Muscle of arm (tissue), 12 donors: ENCODE data around the gene NSMF. TPM values are rescaled to one million over a fixed set of nuclear protein-coding genes. Genes with fewer than 3 reads are reported as not detected.

Experiments
- DNase-seq: peaks from one replicate; pipeline ENCODE4 v3.0.0-alpha.2; 2013
- polyA plus RNA-seq, 12 donors: library from polyadenylated mRNA; unstranded; fragments of 120-200 nt; gene quantifications; one replicate each; pipeline ENCODE4 v1.2.1, GENCODE V29; 2013; ENCODE audit not compliant: insufficient read length in 12 of 12

NSMF gene
- polyA plus RNA-seq, 12 donors = 13.4 to 40.8 (median 17.9) TPM; not detected in 1

DNA sequence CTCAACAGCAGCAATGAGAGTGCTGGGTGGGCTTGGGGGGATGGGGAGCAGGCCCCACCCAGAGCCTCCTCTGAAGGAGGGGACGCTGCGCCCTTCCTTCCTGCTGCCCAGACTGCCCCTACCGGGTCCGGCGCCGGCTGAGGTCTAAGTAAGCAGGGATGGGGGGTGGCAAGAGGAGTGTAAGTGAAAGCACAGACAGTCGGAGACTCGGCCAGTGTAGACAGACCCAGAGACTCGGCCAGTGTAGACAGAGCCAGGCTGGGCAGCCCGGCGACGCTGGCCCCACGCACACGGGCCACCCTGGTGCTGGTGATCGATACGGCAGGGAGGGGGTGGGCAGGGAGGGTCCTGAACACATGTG lies 10.6 kb downstream of the NSMF start:
- no peak for DNase-seq

- no peak for DNase-seq
These were observed 11.2 kb downstream of the NSMF start for GRCh38 chr9:137447722-137448601.

DNA sequence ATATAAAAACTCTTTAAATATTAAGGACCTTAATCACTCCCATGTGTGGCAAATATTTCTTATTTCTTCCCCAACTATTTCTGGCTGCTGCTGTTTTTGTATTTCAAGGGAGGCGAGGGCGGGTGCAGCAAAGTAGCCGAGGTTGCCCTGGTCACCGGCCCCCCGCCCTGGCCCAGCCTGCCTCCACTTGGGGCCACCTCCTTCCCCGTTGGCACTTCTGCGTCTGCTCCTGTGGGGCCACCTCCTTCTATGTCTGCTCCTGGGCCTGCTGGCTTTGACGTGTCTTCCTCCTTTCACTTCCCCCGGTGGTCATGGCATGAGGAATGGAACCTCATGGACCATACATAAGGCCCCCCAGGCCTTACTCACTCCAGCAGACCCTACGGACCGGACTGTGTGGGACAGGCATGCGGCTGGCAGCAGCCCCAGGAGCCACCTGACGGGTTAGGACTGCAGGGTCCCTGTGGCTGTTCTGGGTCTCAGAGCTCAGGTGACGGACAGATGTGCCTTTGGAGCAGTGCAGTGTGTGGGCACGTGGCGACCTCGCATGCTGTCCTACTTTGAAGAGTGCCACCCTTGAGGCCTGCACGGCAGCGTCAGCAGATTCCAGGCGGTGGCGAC lies 12.2 kb downstream of the NSMF start:
- no peak for DNase-seq

- no peak for DNase-seq
These were observed 13.2 kb downstream of the NSMF start for GRCh38 chr9:137445930-137446431.

- peak; percentile 73 for DNase-seq
These were observed 13.8 kb downstream of the NSMF start for GRCh38 chr9:137445275-137445807.

DNA sequence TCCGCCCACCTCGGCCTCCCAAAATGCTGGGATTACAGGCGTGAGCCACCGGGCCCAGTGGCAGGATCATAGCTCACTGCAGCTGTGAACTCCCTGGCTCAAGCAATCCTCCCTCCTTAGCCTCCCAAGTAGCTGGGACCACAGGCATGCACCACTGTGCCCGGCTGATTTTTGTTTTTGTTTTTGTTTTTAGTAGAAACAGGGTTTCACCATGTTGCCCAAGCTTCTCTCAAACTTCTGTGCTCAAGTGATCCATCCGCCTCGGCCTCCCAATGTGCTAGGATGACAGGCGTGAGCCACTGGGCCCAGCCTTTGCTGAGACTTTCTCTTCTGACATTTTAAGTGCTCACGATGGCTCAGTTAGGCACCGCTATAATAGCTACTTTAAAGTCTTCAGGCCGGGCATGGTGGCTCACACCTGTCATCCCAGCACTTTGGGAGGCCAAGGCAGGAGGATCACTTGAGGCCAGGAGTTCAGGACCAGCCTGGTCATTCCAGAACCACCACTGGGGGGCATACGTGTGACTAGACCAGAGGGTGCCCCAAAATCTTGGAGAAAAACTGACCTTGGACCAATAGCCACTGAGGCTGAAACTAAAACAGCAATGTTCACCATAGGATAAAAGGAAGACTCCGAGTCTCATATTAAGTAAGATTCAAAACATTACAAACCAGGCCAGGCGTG lies 14.9 kb downstream of the NSMF start:
- no peak for DNase-seq

DNA sequence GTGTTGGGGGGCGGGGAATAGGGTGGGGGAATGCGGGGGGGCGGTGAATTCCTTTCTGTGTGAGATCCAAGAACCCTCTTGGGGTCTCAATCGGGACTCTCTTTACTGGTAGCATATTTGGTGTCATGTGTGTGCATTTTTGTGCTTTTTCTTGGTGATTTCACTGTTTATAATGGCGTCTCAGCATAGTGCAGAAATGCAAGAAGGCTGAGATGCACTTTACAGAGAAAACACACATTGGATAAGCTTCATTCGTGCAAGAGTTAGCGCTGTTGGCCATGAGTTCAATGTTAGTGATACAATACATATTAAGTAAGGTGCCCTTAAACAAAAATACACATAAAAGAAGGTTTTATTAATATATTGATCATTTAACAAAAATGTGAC lies 17.2 kb downstream of the NSMF start:
- no peak for DNase-seq

- peak; percentile 43 for DNase-seq
These were observed 17.7 kb downstream of the NSMF start, which contains the start of gene ENTPD8 for GRCh38 chr9:137441289-137441934. TSS of gene ENTPD8 (minus strand) at chr9:137441357. CDS start at chr9:137438285, 3,072 bp downstream.

DNA sequence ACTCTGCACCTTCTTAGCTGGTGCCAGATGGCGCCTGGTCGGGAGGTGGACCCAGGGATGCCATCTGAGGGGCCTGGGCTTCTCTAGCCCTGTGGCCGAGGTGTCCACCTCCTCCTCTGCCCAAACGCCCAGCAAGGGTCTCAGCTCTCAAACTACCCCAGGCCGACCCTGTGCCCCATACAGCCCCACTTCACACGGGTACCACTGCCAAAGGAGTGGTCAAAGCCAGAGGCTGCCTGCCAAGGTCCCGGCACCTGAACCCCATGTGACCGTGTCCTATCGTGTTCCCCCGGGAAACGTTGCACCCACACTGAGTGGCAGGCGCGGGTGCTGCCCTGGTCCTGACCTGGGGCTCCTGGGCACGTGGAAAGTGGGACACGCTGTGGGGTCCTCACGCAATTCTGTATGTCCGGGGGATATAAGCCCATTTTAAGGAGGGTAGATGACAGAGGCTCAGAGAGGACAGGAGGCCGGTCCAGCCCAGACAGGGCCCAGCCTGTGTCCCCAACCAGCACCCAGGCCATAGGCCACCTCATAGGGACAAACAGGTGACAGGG lies 19.9 kb downstream of the NSMF start:
- DNase-seq = no peak

DNA sequence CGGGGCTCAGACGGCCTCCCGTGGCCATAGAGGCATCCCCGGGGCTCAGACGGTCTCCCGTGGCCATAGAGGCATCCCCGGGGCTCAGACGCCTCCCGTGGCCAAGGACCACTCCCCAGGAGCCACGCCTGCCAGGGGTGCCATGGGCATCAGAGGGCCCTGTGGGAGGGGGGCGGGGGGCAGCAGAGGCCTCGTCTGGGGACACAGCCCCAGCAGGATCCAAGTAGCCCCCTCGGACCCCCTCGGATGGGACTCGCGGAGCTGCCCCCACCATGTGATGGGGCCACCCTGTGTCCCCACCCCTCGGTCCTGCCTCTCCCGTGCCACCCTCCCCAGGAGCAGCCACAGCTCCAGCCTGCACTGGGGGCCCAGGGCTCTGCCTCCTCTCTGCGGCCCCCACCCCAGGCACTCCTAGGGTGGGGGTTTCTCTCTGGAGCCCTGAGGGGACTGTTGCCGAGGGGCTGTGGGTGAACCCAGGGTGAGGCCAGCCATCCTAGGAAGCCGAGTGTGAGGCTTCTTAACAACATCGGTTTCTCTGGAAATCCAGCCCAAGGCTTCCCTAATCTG lies 20.5 kb downstream of the NSMF start:
- DNase-seq = no peak

GRCh38 chr9:137437691-137438590 lies 21.2 kb downstream of the NSMF start:
- DNase-seq = no peak

DNA sequence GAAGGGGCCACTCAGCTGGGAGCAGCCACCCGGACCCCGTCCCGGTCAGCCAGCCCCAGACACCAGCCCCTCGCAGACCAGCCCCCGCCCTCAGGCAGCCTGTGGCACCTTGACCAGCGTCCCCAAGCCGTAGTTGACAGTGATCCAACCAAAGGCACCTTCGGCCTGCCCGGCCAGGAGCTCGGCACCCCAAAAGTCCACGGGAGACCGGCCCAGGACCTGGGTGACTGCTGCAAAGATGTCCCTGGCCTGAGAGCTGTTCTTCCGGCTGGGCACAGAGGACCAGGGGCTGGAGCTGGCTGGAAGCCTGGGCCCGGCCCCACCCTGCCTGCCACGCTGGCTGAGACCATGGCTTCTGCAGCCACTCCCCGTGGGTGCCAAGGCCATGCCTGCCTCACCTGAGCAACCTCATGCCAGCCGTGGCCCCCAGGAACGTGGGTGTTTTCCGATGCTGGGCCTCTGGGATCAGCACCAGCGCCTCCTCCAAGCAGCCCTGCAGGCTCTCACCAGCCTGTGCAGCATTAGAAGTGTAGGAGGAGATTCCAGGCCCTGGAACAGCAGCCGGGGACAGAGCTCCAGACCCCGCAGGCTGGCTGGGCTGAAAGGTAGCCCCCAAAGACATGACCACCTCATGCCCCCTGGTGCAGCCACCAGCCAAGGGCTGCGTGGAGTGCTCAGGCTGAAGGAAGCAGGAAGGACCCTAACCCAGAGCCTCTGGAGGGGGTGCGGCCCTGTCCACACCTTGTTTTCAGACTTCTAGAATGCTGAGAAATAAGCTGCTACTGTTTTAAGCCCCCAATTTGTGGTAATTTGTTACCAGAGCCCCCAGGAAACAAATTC lies 22.2 kb downstream of the NSMF start:
- no peak for DNase-seq

- DNase-seq = no peak
These were observed 23.0 kb downstream of the NSMF start for GRCh38 chr9:137435980-137436760.

DNA sequence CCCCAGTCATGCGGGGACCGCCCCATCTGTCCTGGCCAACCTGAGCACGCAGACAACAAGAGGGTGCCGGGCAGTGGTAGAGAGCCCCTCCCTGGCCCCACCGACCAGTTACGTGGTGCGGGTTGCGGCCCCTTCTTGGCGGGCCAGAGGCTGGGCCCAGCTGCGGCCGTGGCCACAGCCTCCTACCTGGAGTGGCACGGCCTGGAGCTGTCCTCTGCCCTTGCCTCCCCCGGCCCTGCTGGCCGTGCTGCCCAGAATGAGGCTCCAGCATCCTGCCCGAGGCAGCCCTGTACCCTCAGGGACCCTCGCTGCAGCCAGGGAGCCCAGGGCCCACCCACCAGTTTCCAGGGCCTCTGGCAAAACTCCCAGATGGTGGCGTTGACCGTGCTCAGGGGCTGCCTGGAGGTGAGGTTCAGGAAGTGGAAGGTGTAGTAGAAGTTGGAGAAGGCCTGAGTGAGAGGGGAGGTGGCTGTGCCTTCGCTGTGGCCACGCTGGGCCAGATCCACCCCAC lies 23.7 kb downstream of the NSMF start:
- DNase-seq = no peak

- no peak for DNase-seq
These were observed 24.4 kb downstream of the NSMF start for GRCh38 chr9:137434498-137435380.

GRCh38 chr9:137433916-137434431 lies 25.2 kb downstream of the NSMF start:
- no peak for DNase-seq
